ENCODE data around the gene ZNF804B.

The ZNF804B gene

GRCh38 chr7:89332026-89332425, 572.5 kb downstream of the ZNF804B start:
- no peak overlapping the region for H3K27ac ChIP-seq (ENCODE audit: extremely low read depth, low read depth, low read length)
- H3K9me3 ChIP-seq (ENCODE audit: control insufficient read depth, insufficient read depth, low read depth, low read length), result no peaks in the 10 kb centered on the region
- H3K4me1 ChIP-seq (ENCODE audit: control insufficient read depth, insufficient read depth, low read length), result no peaks in the 10 kb centered on the region
- no peak overlapping the region for H3K4me3 ChIP-seq (ENCODE audit: low read depth, low read length)
- POLR2A ChIA-PET, result no interaction called here
- TF ChIP-seq ZNF433 (tag by site-specific recombination; IDR thresholded peaks at IDR 0.05; ENCODE audit: low read depth) (no peak), EGR2 (tag by site-specific recombination; IDR thresholded peaks at IDR 0.05; ENCODE audit: low read depth) (no peak), BCL11B (tag by site-specific recombination; IDR thresholded peaks at IDR 0.05; ENCODE audit: low read depth) (no peak), ZNF423 (tag by site-specific recombination; IDR thresholded peaks at IDR 0.05) (no peak)
- no peaks in the 10 kb centered on the region for H3K36me3 ChIP-seq (ENCODE audit: control insufficient read depth in 2 of 2, insufficient read depth in 1 of 2, low read length in 2 of 2)
- CTCF ChIA-PET, result no interaction called here

GRCh38 chr7:89334797-89335196, 575.3 kb downstream of the ZNF804B start:
- H3K9me3 ChIP-seq (ENCODE audit: control insufficient read depth, insufficient read depth, low read depth, low read length), result no peaks in the 10 kb centered on the region
- H3K36me3 ChIP-seq (ENCODE audit: control insufficient read depth in 2 of 2, insufficient read depth in 1 of 2, low read length in 2 of 2), result no peaks in the 10 kb centered on the region
- no peak for TF ChIP-seq ZFP69B (tag by site-specific recombination; IDR thresholded peaks at IDR 0.05)
- no peaks in the 10 kb centered on the region for H3K4me1 ChIP-seq (ENCODE audit: control insufficient read depth, insufficient read depth, low read length)
- H3K4me3 ChIP-seq (ENCODE audit: low read depth, low read length), result no peak overlapping the region
- CTCF ChIA-PET, result interaction anchor here (0.7 kb wide), 2 partner anchors 439 to 467 kb away, joined by 3 read pairs; no protein-coding TSS in a partner anchor
- POLR2A ChIA-PET, result no interaction called here
- H3K27ac ChIP-seq (ENCODE audit: extremely low read depth, low read depth, low read length), result no peak overlapping the region

GRCh38 chr7:89335490-89335889, 576.0 kb downstream of the ZNF804B start:
- Histone ChIP-seq H3K9me3 (ENCODE audit: control insufficient read depth, insufficient read depth, low read depth, low read length) (no peaks in the 10 kb centered on the region), H3K4me3 (ENCODE audit: low read depth, low read length) (no peak overlapping the region), H3K36me3 (ENCODE audit: control insufficient read depth in 2 of 2, insufficient read depth in 1 of 2, low read length in 2 of 2) (no peaks in the 10 kb centered on the region), H3K27ac (ENCODE audit: extremely low read depth, low read depth, low read length) (no peak overlapping the region), H3K4me1 (ENCODE audit: control insufficient read depth, insufficient read depth, low read length) (no peaks in the 10 kb centered on the region)
- ChIA-PET POLR2A (no interaction called here), CTCF (interaction anchor here (0.7 kb wide), 1 partner anchor 467 kb away, joined by 3 read pairs; no protein-coding TSS in a partner anchor)
- no peak for TF ChIP-seq ZNF776 (tag by site-specific recombination; IDR thresholded peaks at IDR 0.05; ENCODE audit: borderline replicate concordance)
- no peak for TF ChIP-seq PBX3 (CRISPR knock-in tag; IDR thresholded peaks at IDR 0.05)
- no peak for TF ChIP-seq MZF1 (tag by site-specific recombination; IDR thresholded peaks at IDR 0.05; ENCODE audit: borderline replicate concordance)

DNA sequence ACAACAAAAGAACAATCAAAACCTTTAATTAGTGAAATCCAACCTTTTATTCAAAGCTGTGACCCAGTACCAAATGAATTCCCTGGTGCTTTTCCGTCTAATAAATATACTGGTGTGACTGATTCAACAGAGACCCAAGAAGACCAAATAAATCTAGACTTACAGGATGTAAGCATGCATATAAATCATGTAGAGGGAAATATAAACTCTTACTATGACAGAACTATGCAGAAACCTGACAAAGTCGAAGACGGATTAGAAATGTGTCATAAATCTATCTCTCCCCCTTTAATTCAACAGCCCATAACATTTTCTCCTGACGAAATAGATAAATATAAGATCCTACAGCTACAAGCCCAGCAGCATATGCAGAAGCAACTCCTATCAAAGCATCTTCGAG, 576.6 kb downstream of the ZNF804B start:
- no peaks in the 10 kb centered on the region for H3K36me3 ChIP-seq (ENCODE audit: control insufficient read depth in 2 of 2, insufficient read depth in 1 of 2, low read length in 2 of 2)
- POLR2A ChIA-PET, result no interaction called here
- H3K9me3 ChIP-seq (ENCODE audit: control insufficient read depth, insufficient read depth, low read depth, low read length), result no peaks in the 10 kb centered on the region
- H3K4me1 ChIP-seq (ENCODE audit: control insufficient read depth, insufficient read depth, low read length), result no peaks in the 10 kb centered on the region
- no peak overlapping the region for H3K27ac ChIP-seq (ENCODE audit: extremely low read depth, low read depth, low read length)
- CTCF ChIA-PET, result no interaction called here
- H3K4me3 ChIP-seq (ENCODE audit: low read depth, low read length), result no peak overlapping the region
- TF ChIP-seq, protein P1, sequence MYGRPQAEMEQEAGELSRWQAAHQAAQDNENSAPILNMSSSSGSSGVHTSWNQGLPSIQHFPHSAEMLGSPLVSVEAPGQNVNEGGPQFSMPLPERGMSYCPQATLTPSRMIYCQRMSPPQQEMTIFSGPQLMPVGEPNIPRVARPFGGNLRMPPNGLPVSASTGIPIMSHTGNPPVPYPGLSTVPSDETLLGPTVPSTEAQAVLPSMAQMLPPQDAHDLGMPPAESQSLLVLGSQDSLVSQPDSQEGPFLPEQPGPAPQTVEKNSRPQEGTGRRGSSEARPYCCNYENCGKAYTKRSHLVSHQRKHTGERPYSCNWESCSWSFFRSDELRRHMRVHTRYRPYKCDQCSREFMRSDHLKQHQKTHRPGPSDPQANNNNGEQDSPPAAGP (tag by site-specific recombination; IDR thresholded peaks at IDR 0.05), result no peak
- no peak for TF ChIP-seq ZIC2 (tag by site-specific recombination; IDR thresholded peaks at IDR 0.05)
- no peak for TF ChIP-seq GLIS1 (tag by site-specific recombination; IDR thresholded peaks at IDR 0.05)
- no peak for TF ChIP-seq ZNF157 (tag by site-specific recombination; IDR thresholded peaks at IDR 0.05)
- no peak for TF ChIP-seq YY1 (tag by site-specific recombination; IDR thresholded peaks at IDR 0.05)
- TF ChIP-seq ZNF394 (tag by site-specific recombination; IDR thresholded peaks at IDR 0.05; ENCODE audit: borderline replicate concordance), result no peak
- TF ChIP-seq ZBTB48 (tag by site-specific recombination; IDR thresholded peaks at IDR 0.05), result no peak
- TF ChIP-seq BCL6B (tag by site-specific recombination; IDR thresholded peaks at IDR 0.05), result no peak
- no peak for TF ChIP-seq ZNF654 (tag by site-specific recombination; IDR thresholded peaks at IDR 0.05; ENCODE audit: low read depth)
- TF ChIP-seq HOXA7 (CRISPR knock-in tag; IDR thresholded peaks at IDR 0.05; ENCODE audit: borderline replicate concordance), result no peak
- no peak for TF ChIP-seq ZNF549 (tag by site-specific recombination; IDR thresholded peaks at IDR 0.05)
- TF ChIP-seq ZNF785 (tag by site-specific recombination; IDR thresholded peaks at IDR 0.05), result no peak
- TF ChIP-seq ZNF701 (tag by site-specific recombination; IDR thresholded peaks at IDR 0.05), result no peak
- TF ChIP-seq ZBTB20 (tag by site-specific recombination; IDR thresholded peaks at IDR 0.05), result no peak

Measured in HEK293 (cell line).